Measurements from ENCODE around the gene UBXN2A. TPM values are rescaled to one million over a fixed set of nuclear protein-coding genes. Genes with fewer than 3 reads are reported as not detected.

UBXN2A gene, protein sequence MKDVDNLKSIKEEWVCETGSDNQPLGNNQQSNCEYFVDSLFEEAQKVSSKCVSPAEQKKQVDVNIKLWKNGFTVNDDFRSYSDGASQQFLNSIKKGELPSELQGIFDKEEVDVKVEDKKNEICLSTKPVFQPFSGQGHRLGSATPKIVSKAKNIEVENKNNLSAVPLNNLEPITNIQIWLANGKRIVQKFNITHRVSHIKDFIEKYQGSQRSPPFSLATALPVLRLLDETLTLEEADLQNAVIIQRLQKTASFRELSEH
- total RNA-seq: 10 to 100 TPM; 11.9 to 18.4 TPM
- 9.4 TPM for polyA plus RNA-seq (ENCODE audit: insufficient read depth, low read depth, low replicate concordance)
- long read RNA-seq, donor 1, full-length matches to known transcripts: 1 of 1 reads
- long read RNA-seq, donor 1, partial matches to known transcripts: 0 of 1 reads
- long read RNA-seq, donor 1, other reads (novel, unspliced or antisense): 0 of 1 reads
- long read RNA-seq, donor 2, full-length matches to known transcripts: 5 of 5 reads
- long read RNA-seq, donor 2, partial matches to known transcripts: 0 of 5 reads
- long read RNA-seq, donor 2, other reads (novel, unspliced or antisense): 0 of 5 reads

DNA sequence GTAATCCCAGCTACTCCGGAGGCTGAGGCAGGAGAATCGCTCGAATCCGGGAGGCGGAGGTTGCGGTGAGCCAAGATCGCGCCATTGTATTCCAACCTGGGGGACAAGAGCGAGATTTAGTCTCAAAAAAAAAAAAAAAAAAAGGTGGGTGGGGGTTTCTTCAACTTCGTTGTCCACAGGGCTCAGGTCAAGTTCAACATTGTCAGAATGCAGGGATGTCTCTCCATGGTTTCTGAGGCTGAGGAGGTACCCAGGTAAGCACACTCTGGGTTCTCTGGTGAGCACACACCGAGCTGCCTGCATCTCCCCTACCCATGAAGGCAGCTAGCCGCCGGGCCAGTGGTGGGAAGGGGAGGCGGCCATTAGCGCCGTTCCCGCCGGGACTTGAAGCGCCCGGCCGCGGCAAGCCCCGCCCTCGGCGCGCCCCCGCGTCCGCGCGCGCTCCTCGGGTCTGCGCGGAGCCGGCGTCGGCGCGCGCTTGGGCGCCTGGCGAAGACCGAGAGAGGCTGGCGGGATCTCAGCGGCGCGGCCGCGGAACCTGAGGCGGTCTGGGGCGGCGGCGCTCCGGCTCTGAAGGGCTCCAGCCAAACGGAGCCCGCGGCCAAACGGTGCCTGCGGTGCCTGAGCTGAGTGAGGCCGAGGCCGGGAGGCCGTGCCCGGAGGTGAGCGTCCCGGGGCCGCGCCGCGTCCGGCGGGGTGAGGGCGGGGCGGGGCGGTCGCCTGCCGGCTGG is at the start of gene UBXN2A:
UBXN2A (plus strand) TSS at position 477 of the 731 bp plus-strand sequence. CDS start 17,852 bp downstream, outside the sequence.
- Histone ChIP-seq H3K27me3 (no peaks in the 10 kb centered on the region), H3K9me3 (no peaks in the 10 kb centered on the region), H3K4me1 (peaks cover 19% of the 10 kb centered on the region), H3K27ac (peak within 1 kb of the TSS; percentile 91 to 97), H3K36me3 (ENCODE audit: low read depth, missing control alignments) (no peaks in the 10 kb centered on the region), H3K4me3 (peak within 1 kb of the TSS; percentile 80 to 84)
- intact Hi-C loops (cut with DNase I; ENCODE audit: low total_unique reads): no loop called here
- no peak for TF ChIP-seq POLR2A (IDR thresholded peaks at IDR 0.05)
- TF ChIP-seq, protein P1, sequence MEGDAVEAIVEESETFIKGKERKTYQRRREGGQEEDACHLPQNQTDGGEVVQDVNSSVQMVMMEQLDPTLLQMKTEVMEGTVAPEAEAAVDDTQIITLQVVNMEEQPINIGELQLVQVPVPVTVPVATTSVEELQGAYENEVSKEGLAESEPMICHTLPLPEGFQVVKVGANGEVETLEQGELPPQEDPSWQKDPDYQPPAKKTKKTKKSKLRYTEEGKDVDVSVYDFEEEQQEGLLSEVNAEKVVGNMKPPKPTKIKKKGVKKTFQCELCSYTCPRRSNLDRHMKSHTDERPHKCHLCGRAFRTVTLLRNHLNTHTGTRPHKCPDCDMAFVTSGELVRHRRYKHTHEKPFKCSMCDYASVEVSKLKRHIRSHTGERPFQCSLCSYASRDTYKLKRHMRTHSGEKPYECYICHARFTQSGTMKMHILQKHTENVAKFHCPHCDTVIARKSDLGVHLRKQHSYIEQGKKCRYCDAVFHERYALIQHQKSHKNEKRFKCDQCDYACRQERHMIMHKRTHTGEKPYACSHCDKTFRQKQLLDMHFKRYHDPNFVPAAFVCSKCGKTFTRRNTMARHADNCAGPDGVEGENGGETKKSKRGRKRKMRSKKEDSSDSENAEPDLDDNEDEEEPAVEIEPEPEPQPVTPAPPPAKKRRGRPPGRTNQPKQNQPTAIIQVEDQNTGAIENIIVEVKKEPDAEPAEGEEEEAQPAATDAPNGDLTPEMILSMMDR (IDR thresholded peaks at IDR 0.05): no peak
- peak; percentile 81 for DNase-seq
- WGBS, 2 donors: 0 to 1% methylated on average over 18 to 41 of the region's 77 CpGs

DNA sequence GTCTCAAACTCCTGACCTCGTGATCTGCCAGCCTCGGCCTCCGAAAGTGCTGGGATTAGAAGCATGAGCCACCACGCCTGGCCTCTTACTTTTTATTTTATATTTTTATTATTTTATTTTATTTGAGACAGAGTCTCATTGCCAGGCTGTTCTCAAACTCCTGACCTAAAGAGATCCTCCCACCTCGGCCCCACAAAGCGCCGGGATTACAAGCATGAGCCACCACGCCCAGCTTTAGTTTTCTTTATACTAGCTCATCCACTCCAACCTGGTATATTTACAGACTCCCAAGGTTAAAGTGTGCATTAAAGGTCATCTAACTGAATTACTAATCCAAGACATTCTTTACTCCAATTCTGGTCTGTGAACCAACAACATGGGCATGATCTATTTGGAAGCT is 40.1 kb upstream of the UBXN2A start:
- H3K4me3 ChIP-seq: no peak overlapping the region
- TF ChIP-seq, protein P1 (IDR thresholded peaks at IDR 0.05): no peak
- TF ChIP-seq POLR2A (IDR thresholded peaks at IDR 0.05): no peak
- intact Hi-C loops (cut with DNase I; ENCODE audit: low total_unique reads): no loop called here
- H3K9me3 ChIP-seq: no peaks in the 10 kb centered on the region
- H3K27me3 ChIP-seq: no peaks in the 10 kb centered on the region
- no peak for DNase-seq
- no peaks in the 10 kb centered on the region for H3K36me3 ChIP-seq (ENCODE audit: low read depth, missing control alignments)
- H3K4me1 ChIP-seq: no peaks in the 10 kb centered on the region
- H3K27ac ChIP-seq: no peak overlapping the region
- 95 to 99% methylated on average over 8 of the region's 8 CpGs for WGBS, 2 donors

DNA sequence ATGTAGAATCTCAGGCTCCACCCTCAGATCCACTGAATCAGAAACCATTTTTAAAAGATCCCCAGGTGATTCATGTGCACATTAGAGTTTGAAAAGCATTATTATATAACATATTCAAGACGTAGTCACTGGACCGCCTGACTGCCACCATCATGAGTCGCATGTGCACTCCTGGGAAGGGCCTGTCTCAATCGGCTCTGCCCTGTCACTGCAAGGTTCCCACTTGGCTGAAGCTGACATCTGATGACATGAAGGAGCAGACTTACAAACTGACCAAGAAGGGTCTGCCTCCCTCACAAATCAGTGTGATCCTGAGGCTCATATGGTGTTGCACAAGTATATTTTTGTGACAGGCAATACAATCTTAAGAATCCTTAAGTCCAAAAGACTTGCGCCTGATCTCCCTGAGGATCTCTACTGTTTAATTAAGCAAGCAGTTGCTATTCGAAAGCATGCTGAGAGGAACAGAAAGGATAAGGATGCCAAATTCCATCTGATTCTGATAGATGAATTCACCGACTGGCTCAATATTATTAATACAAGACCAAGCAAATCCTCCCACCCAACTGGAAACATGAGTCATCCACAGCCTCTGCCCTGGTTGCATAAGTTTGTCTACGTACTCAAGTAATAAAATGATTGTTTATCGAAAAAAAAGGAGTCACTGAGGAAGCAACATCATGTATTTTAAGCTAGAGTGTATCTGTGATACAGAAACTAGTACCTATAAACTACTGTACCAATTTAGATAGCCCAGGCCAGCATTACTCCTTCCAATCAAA is 39.5 kb upstream of the UBXN2A start:
- H3K36me3 ChIP-seq (ENCODE audit: low read depth, missing control alignments): no peaks in the 10 kb centered on the region
- no peaks in the 10 kb centered on the region for H3K4me1 ChIP-seq
- no peak for DNase-seq
- H3K27ac ChIP-seq: no peak overlapping the region
- TF ChIP-seq, protein P1 (IDR thresholded peaks at IDR 0.05): no peak
- TF ChIP-seq POLR2A (IDR thresholded peaks at IDR 0.05): no peak
- 71 to 83% methylated on average over 9 of the region's 9 CpGs for WGBS, 2 donors
- H3K9me3 ChIP-seq: no peaks in the 10 kb centered on the region
- H3K4me3 ChIP-seq: no peak overlapping the region
- intact Hi-C loops (cut with DNase I; ENCODE audit: low total_unique reads): no loop called here
- H3K27me3 ChIP-seq: no peaks in the 10 kb centered on the region

DNA sequence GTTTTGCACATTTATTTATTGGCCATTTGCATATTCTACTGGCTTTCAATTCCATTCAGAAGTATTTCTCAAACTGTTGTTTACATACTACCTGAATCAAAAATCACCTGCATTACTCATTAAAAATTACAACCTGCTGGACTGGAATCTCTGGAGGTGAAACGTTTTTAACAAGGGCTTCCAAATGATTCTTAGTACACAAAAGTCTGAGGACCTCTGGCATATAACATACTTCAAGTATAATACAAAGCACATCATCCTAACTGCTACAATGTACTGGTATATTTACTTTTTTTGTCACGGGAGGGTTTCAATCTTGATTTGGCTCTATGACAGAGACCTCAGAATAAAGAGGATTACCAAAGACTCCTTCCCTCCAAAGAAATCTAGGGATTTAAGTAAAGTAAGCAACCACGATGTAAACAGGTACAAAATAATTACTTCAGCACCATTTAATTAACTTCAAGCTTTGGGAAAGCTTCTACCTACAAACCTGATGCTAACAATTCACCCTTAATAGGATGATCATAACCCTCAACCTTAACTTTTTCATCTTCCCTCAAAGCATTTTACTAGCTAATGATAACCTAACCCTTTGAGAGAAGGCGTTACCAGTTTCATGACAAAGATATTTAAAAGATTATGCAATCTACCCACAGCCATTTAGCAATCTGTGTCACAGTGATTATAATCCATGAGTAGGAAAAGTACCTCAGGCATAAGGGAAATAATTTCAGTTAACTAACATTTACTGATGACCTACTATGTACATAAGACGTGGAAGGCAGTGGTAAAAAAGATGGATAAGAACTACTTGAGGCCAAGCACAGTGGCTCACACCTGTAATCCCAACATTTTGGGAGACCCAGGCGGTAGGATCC is 38.1 kb upstream of the UBXN2A start:
- H3K27ac ChIP-seq: no peak overlapping the region

More for the DNA sequence above, 38.1 kb upstream of the UBXN2A start:
- intact Hi-C loops (cut with DNase I; ENCODE audit: low total_unique reads): no loop called here
- Histone ChIP-seq H3K36me3 (ENCODE audit: low read depth, missing control alignments) (no peaks in the 10 kb centered on the region), H3K4me1 (no peaks in the 10 kb centered on the region), H3K27me3 (no peaks in the 10 kb centered on the region), H3K4me3 (no peak overlapping the region), H3K9me3 (no peaks in the 10 kb centered on the region)
- TF ChIP-seq, protein P1 (IDR thresholded peaks at IDR 0.05): no peak
- no peak for TF ChIP-seq POLR2A (IDR thresholded peaks at IDR 0.05)
- DNase-seq: no peak
- 80 to 84% methylated on average over 6 of the region's 6 CpGs for WGBS, 2 donors
